Right forelimb (tissue), 1 donor: Measurements from ENCODE around the gene UNG.
"Not testable (repeated sequence)": the region's sequence is repeated elsewhere in the genome, so short reads cannot be mapped to it uniquely, and the experiment has no call there.

Experiments used
- DNase-seq: peaks from one replicate; pipeline ENCODE4 v3.0.0-alpha.2; 2018

The UNG gene

DNA sequence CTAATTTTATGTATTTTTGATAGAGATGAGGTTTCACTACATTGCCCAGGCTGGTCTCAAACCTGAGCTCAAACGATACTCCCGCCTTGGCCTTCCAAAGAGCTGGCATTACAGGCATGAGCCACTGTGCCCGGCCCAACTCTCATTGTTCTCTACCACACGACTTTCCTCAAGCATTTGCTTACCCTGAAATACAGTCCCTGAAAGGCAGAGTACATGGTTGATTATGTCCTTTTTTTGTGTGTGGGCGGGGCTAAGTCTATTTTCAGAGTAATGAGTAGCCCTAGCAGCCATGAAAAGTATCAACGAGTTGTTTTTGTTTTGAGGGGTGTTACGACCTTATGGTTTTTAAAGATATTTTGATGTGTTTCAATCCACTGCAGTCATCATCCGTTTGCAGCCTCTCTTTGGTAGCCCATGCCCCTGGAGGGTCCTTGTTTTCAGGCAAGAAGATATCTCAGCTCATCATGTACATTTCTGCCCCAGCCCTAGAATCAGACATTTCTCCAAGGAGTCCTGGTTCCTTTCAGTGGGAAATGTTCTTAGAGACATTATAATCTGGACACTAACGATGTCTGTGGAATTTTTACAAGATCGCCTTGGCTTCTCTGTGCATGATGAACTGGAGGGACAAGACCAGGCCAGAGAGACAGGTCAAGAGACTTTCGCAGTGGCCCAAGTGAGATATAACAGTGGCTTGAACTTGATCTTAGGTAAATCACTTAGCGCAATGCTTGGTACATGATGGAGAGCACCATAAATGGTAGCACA, 27.7 kb downstream of the UNG start:
- DNase-seq: no peak

DNA sequence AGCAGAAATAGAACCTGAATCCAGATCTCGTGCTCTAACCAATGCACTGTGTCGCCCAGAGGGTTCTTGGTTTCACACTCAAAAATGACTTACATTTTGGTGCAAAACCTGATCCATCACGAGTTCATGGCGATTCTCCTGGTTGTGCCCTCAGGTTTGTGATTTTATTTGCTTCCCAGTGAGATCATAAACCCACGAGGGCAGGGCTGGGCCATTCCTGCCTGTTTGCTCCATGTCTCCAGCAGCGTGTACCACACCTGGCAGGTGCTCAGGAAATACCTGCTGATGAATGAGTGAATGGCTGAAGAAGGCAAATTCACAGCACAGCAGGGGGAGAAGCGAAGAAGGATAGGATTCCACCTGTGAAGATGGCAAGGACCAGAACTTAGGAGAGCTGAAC, 28.4 kb downstream of the UNG start:
- no peak for DNase-seq

- DNase-seq: no peak
Measured at GRCh38 chr12:109126784-109127183, 29.4 kb downstream of the UNG start.

GRCh38 chr12:109127533-109128242, 30.3 kb downstream of the UNG start:
- DNase-seq: no peak

GRCh38 chr12:109130297-109131153, 33.1 kb downstream of the UNG start:
- no peak for DNase-seq

- DNase-seq: no peak
Measured at GRCh38 chr12:109131154-109132050, 34.0 kb downstream of the UNG start.

- DNase-seq: no peak
Measured at GRCh38 chr12:109134186-109134917, 37.0 kb downstream of the UNG start.

- DNase-seq: no peak
Measured at GRCh38 chr12:109137055-109137454, 39.7 kb downstream of the UNG start.

- no peak for DNase-seq
Measured at GRCh38 chr12:109139360-109139759, 42.0 kb downstream of the UNG start.

DNA sequence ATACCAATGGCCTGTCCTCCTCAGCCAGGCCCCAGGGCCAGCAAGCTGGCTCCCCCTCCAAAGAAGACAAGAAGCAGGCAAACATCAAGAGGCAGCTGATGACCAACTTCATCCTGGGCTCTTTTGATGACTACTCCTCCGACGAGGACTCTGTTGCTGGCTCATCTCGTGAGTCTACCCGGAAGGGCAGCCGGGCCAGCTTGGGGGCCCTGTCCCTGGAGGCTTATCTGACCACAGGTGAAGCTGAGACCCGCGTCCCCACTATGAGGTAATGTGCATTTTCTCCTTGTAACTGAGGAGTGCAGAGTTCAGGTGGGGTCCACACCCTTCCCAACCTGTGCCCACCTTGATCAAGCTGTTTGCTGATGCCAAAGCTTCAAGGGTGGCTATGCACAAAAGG, 42.4 kb downstream of the UNG start:
- no peak for DNase-seq

DNA sequence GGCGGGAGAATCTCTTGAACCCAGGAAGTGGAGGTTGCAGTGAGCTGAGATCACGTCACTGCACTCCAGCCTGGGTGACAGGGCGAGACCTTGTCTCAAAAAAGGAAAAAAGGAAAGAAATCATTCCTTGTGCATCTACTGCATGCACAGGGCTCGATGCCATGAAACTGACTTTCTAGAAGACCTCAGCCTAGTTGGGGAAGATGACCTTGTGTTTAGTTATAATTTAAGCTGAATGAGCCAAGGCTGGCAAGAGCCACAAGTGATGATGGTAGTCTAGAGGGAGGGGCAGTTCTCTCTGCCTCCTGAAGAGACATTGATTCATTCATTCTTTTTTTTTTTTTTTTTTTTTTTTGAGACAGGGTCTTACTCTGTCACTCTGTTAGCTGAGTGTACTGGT, 43.2 kb downstream of the UNG start:
- no peak for DNase-seq

DNA sequence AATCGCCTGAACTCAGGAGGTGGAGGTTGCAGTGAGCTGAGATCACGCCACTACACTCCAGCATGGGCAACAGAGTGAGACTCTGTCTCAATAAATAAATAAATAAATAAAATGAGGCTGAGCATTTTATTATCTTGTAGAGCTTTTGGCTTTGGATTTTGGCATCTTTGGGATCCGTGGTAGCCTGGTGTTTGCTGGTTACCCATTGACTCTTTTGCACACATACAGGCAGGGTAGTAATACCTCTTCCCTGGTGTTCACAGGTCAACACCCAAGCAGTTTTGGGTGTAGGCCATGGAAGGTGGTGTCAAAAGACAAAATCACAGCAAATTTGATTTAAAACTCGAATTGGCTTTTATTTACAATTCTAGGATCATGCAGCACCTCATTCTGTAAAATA, 46.8 kb downstream of the UNG start:
- DNase-seq: no peak

DNA sequence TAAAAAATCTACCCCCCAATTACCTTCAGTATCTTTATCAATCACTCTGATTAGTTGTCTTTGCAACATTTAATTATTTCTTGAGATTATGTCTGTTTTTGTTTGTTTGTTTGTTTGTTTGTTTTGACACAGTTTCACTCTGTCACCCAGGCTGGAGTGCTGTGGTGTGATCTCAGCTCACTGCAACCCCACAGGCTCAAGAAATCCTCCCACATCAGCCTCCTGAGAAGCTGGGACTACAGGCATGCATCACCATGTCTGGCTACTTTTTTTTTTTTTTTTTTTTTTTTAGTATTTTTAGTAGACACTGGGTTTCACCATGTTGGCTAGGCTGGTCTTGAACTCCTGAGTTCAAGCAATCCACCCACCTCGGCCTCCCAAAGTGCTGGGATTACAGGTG, 49.7 kb downstream of the UNG start:
- DNase-seq: not testable (repeated sequence)

- no peak for DNase-seq
Measured at GRCh38 chr12:109147954-109148353, 50.6 kb downstream of the UNG start.

GRCh38 chr12:109150124-109150640, 52.8 kb downstream of the UNG start:
- no peak for DNase-seq

- DNase-seq: no peak
Measured at GRCh38 chr12:109151457-109151856, 54.1 kb downstream of the UNG start.

- DNase-seq: no peak
Measured at GRCh38 chr12:109153821-109154441, 56.5 kb downstream of the UNG start.

- peak; percentile 91 for DNase-seq
Measured at GRCh38 chr12:109154451-109155438, 57.3 kb downstream of the UNG start.

GRCh38 chr12:109156036-109156435, 58.6 kb downstream of the UNG start:
- DNase-seq: no peak

- no peak for DNase-seq
Measured at GRCh38 chr12:109156586-109156985, 59.2 kb downstream of the UNG start.
